Endothelial cell of umbilical vein (primary cell): ENCODE results near the gene TOMM6. TPM values are rescaled to one million over a fixed set of nuclear protein-coding genes. Genes with fewer than 3 reads are reported as not detected.

Experiments used
- BruUV-seq: library from RNA; stranded (reverse); fragments of 400-500 nt; replicated peaks from 2 replicates; lab custom pipeline; 2021; lab: Mats Ljungman, UMichigan
- CTCF ChIA-PET: fragments of 300-600, 350-600 bp; sonication (Branson Sonifier 250); formaldehyde crosslinking; loops from one replicate; lab custom pipeline; 2021; ENCODE audit warnings: antibody characterized with exemption, inconsistent platforms; lab: Charles Lee
- POLR2A ChIA-PET: fragments of 300-600, 350-600 bp; sonication (Branson Sonifier 250); formaldehyde crosslinking; loops from one replicate; lab custom pipeline; 2021; ENCODE audit warnings: antibody characterized with exemption, inconsistent platforms; lab: Charles Lee
- DNase-seq: peaks from one replicate; pipeline ENCODE4 v3.0.0-alpha.2; 2011; ENCODE audit warnings: low read depth, low spot score
- FAIRE-seq: peaks from 2 replicates; lab custom pipeline; 2011; peaks lifted over from hg19 to GRCh38; lab: Jason Lieb, UNC
- H2AFZ ChIP-seq: 2 replicates; pipeline ENCODE4 v1.6.0; 2012; ENCODE audit warnings: low read depth, low read length, control low read depth, inconsistent platforms
- H3K27ac ChIP-seq: 2 replicates; pipeline ENCODE4 v1.5.1; 2011; ENCODE audit warnings: low read depth, mild to moderate bottlenecking, control low read depth, low read length, moderate library complexity; ENCODE audit not compliant: insufficient read depth
- H3K27me3 ChIP-seq, 2 experiments: 2 replicates each; pipeline versions ENCODE4 v1.6.0 to v1.6.1; 2011; ENCODE audit warnings: low read length in 2 of 2, mixed read lengths in 1 of 2; ENCODE audit not compliant: control insufficient read depth in 2 of 2, insufficient read depth in 2 of 2
- H3K36me3 ChIP-seq, 2 experiments: 2 replicates in 1 of 2; 3 replicates in 1 of 2; pipeline ENCODE4 v1.5.1; 2011; ENCODE audit warnings: low read length in 2 of 2, mild to moderate bottlenecking in 1 of 2, moderate library complexity in 1 of 2; ENCODE audit not compliant: control insufficient read depth in 2 of 2, insufficient read depth in 2 of 2; ENCODE audit errors: extremely low read depth in 1 of 2
- H3K4me1 ChIP-seq: 3 replicates; pipeline ENCODE4 v1.5.1; 2011; ENCODE audit warnings: mild to moderate bottlenecking, low read length; ENCODE audit not compliant: control insufficient read depth, insufficient read depth; ENCODE audit errors: extremely low read depth
- H3K4me2 ChIP-seq: 2 replicates; pipeline ENCODE4 v1.6.1; 2011; ENCODE audit warnings: low read length, control low read depth, mixed read lengths; ENCODE audit not compliant: insufficient read depth
- H3K4me3 ChIP-seq, 3 experiments: fragments of 200-600 bp in 1 of 3; sonication (generic), shearing (Covaris generic) in 1 of 3; replicated peaks in 1 of 3; 2 replicates each; pipeline ENCODE4 v1.5.1; 2011 to 2016; ENCODE audit warnings: control low read depth in 3 of 3, low read length in 3 of 3, mild to moderate bottlenecking in 2 of 3, inconsistent platforms in 1 of 3, low read depth in 1 of 3, moderate library complexity in 1 of 3; ENCODE audit not compliant: insufficient read depth in 1 of 3
- H3K79me2 ChIP-seq: 2 replicates; pipeline ENCODE4 v1.6.0; 2012; ENCODE audit warnings: low read length, inconsistent platforms; ENCODE audit not compliant: control insufficient read depth, insufficient read depth
- H3K9ac ChIP-seq: replicated peaks from 2 replicates; pipeline ENCODE3; 2011; ENCODE audit warnings: low read length, control low read depth; ENCODE audit not compliant: insufficient read depth; ENCODE audit errors: extremely low read depth
- H3K9me1 ChIP-seq: replicated peaks from 3 replicates; pipeline ENCODE4 v1.6.0; 2011; ENCODE audit warnings: mild to moderate bottlenecking, low read length; ENCODE audit not compliant: control insufficient read depth, insufficient read depth; ENCODE audit errors: extremely low read depth
- H3K9me3 ChIP-seq: replicated peaks from 2 replicates; pipeline ENCODE4 v1.5.1; 2012; ENCODE audit warnings: low read length, inconsistent platforms; ENCODE audit not compliant: control insufficient read depth, insufficient read depth
- H4K20me1 ChIP-seq: replicated peaks from 2 replicates; pipeline ENCODE3; 2011; ENCODE audit warnings: mild to moderate bottlenecking, low read length; ENCODE audit not compliant: control insufficient read depth, insufficient read depth; ENCODE audit errors: extremely low read depth
- CTCF ChIP-seq, 2 donors: IDR thresholded peaks; 1 replicate in 1 of 2; 2 replicates in 1 of 2; pipeline ENCODE4 v1.5.1; 2011; ENCODE audit warnings: low read length in 2 of 2, mild to moderate bottlenecking in 2 of 2, moderate library complexity in 2 of 2, control low read depth in 1 of 2, inconsistent platforms in 1 of 2, low read depth in 1 of 2; ENCODE audit not compliant: insufficient read depth in 1 of 2; ENCODE audit errors: extremely low read depth in 1 of 2
- EZH2 ChIP-seq: IDR thresholded peaks from 2 replicates; pipeline ENCODE4 v1.6.1; 2012; ENCODE audit warnings: borderline replicate concordance, low read depth, mild to moderate bottlenecking, moderate library complexity, low read length, inconsistent platforms; ENCODE audit not compliant: severe bottlenecking
- FOS ChIP-seq: IDR thresholded peaks from 2 replicates; pipeline ENCODE4 v1.6.1; 2011; ENCODE audit warnings: mild to moderate bottlenecking, low read length, moderate library complexity, borderline replicate concordance; ENCODE audit not compliant: insufficient read depth
- GATA2 ChIP-seq: IDR thresholded peaks from 2 replicates; pipeline ENCODE4 v1.7.0; 2011; ENCODE audit warnings: low read depth, mild to moderate bottlenecking, moderate library complexity, mixed read lengths, low read length; ENCODE audit not compliant: insufficient read length, insufficient read depth
- JUN ChIP-seq: IDR thresholded peaks from 2 replicates; pipeline ENCODE4 v1.6.1; 2011; ENCODE audit warnings: borderline replicate concordance, low read depth; ENCODE audit not compliant: insufficient read length, insufficient read depth
- MAX ChIP-seq: IDR thresholded peaks from 2 replicates; pipeline ENCODE4 v1.6.1; 2011; ENCODE audit not compliant: insufficient read depth, insufficient read length
- MYC ChIP-seq: IDR thresholded peaks from one replicate; pipeline ENCODE4 v1.6.1; 2011; ENCODE audit warnings: mild to moderate bottlenecking, low read depth, low read length
- POLR2A ChIP-seq: IDR thresholded peaks from 2 replicates; pipeline ENCODE4 v1.6.1; 2012; ENCODE audit warnings: low read depth, mild to moderate bottlenecking, control low read depth, low read length
- POLR2AphosphoS5 ChIP-seq: IDR thresholded peaks from 2 replicates; pipeline ENCODE4 v1.6.1; 2012; ENCODE audit warnings: low read depth, mild to moderate bottlenecking, control low read depth, low read length, moderate library complexity; ENCODE audit not compliant: insufficient read depth
- dilution Hi-C: fragments of 300-500 bp; cut with MboI; formaldehyde crosslinking; loops from one replicate; pipeline ENCODE4 v1.15.0; 2019; ENCODE audit warnings: low sequenced_read_pairs; ENCODE audit not compliant: extremely low pct_ligation_motif_present
- intact Hi-C: fragments of 100-400 bp; cut with micrococcal nuclease; formaldehyde crosslinking; loops from one replicate; pipeline ENCODE4 v1.10.0; 2022
- polyA plus RNA-seq, 4 experiments: library from polyadenylated mRNA; depleted of rRNA in 3 of 4; stranded (reverse) in 3 of 4; unstranded in 1 of 4; fragments of >200 nt; gene quantifications; 2 replicates each; pipeline versions ENCODE4 v1.2.1 to v1.2.3, GENCODE V29; 2011 to 2012; ENCODE audit warnings: missing spikeins in 1 of 4
- total RNA-seq: library from RNA; stranded (reverse); gene quantifications from 2 replicates; pipeline ENCODE4 v1.2.3, GENCODE V29; 2021

The TOMM6 gene
- total and polyA plus RNA-seq, 2 donors (not counting 3 experiments of a cell fraction or from before 2014, with no cell fraction given): 233 to 527 TPM

- H3K9ac ChIP-seq: no peak overlapping the region
- H3K36me3 ChIP-seq: no peaks in the 10 kb centered on the region
- BruUV-seq: no TSS peak
- H4K20me1 ChIP-seq: no peaks in the 10 kb centered on the region
- H3K4me1 ChIP-seq: peaks cover 3% of the 10 kb centered on the region
- no peaks in the 10 kb centered on the region for H3K9me1 ChIP-seq
- H2AFZ ChIP-seq: no peak overlapping the region
- dilution Hi-C loops (no loop called here), intact Hi-C loops (no loop called here)
- H3K79me2 ChIP-seq: no peaks in the 10 kb centered on the region
- no peak overlapping the region for H3K27ac ChIP-seq
- no peak for TF ChIP-seq EZH2
- no peak for TF ChIP-seq MAX
- no peak for TF ChIP-seq MYC
- TF ChIP-seq POLR2AphosphoS5: no peak
- TF ChIP-seq POLR2A: no peak
- TF ChIP-seq GATA2: no peak
- TF ChIP-seq JUN: no peak
- no peak for TF ChIP-seq FOS
- TF ChIP-seq CTCF (IDR thresholded peaks at IDR 0.05; ENCODE audit: extremely low read depth in 1 of 2, insufficient read depth in 1 of 2, low read depth in 1 of 2, low read length in 2 of 2): no peak
- CTCF ChIA-PET: interaction anchor here (0.7 to 3.7 kb wide), 5 partner anchors 9 to 228 kb away, joined by 3 to 15 read pairs (median 5); partner anchors contain the start of genes BYSL and MED20
- POLR2A ChIA-PET: no interaction called here
- no peaks in the 10 kb centered on the region for H3K27me3 ChIP-seq
- no peak overlapping the region for H3K4me3 ChIP-seq
- H3K4me2 ChIP-seq: no peak overlapping the region
- H3K9me3 ChIP-seq: no peaks in the 10 kb centered on the region
- no peak for FAIRE-seq
- no peak for DNase-seq
These were observed 26.5 kb downstream of the TOMM6 start for GRCh38 chr6:41813956-41814355.
